Measurements from ENCODE around the gene BTNL2.

Gene BTNL2

GRCh38 chr6:32391505-32391904, 15.5 kb downstream of the BTNL2 start:
- no peak overlapping the region for H2AFZ ChIP-seq (ENCODE audit: low read length)
- no peaks in the 10 kb centered on the region for H3K36me3 ChIP-seq (ENCODE audit: insufficient read depth, low read length)
- H3F3A ChIP-seq (ENCODE audit: low read depth) = no peaks in the 10 kb centered on the region
- no peak overlapping the region for H3K4me3 ChIP-seq (ENCODE audit: low read length, poor library complexity, severe bottlenecking)
- H3K4me2 ChIP-seq (ENCODE audit: low read depth, low read length, poor library complexity, severe bottlenecking) = no peak overlapping the region
- no peaks in the 10 kb centered on the region for H3K27me3 ChIP-seq (ENCODE audit: insufficient read depth, low read length, poor library complexity, severe bottlenecking)
- no peaks in the 10 kb centered on the region for H3K79me2 ChIP-seq (ENCODE audit: insufficient read depth, low read length)
- peaks cover 14% of the 10 kb centered on the region for H3K4me1 ChIP-seq (ENCODE audit: insufficient read depth, low read length, poor library complexity, severe bottlenecking)
- H3K9me2 ChIP-seq (replicated peaks; ENCODE audit: low read depth, low read length) = no peaks in the 10 kb centered on the region
- no peaks in the 10 kb centered on the region for H3K9me3 ChIP-seq (ENCODE audit: insufficient read depth, low read depth, low read length)
- TF ChIP-seq EZH2phosphoT487 (IDR thresholded peaks at IDR 0.05; ENCODE audit: borderline replicate concordance) (no peak), CTCF (conservative IDR thresholded peaks at IDR 0.05; ENCODE audit: low read length) (no peak)
- no peak overlapping the region for H3K9ac ChIP-seq (ENCODE audit: low read depth, low read length, poor library complexity, severe bottlenecking)
- no peaks in the 10 kb centered on the region for H4K20me1 ChIP-seq (ENCODE audit: insufficient read depth, low read length, poor library complexity, severe bottlenecking)

- Histone ChIP-seq H3K4me1 (ENCODE audit: insufficient read depth, low read length, poor library complexity, severe bottlenecking) (peaks cover 13% of the 10 kb centered on the region), H3K4me3 (ENCODE audit: low read length, poor library complexity, severe bottlenecking) (no peak overlapping the region), H3K79me2 (ENCODE audit: insufficient read depth, low read length) (no peaks in the 10 kb centered on the region), H2AFZ (ENCODE audit: low read length) (no peak overlapping the region), H3K9me2 (replicated peaks; ENCODE audit: low read depth, low read length) (no peaks in the 10 kb centered on the region), H4K20me1 (ENCODE audit: insufficient read depth, low read length, poor library complexity, severe bottlenecking) (no peaks in the 10 kb centered on the region), H3K27me3 (ENCODE audit: insufficient read depth, low read length, poor library complexity, severe bottlenecking) (no peaks in the 10 kb centered on the region), H3K9me3 (ENCODE audit: insufficient read depth, low read depth, low read length) (no peaks in the 10 kb centered on the region), H3F3A (ENCODE audit: low read depth) (no peaks in the 10 kb centered on the region), H3K9ac (ENCODE audit: low read depth, low read length, poor library complexity, severe bottlenecking) (no peak overlapping the region), H3K4me2 (ENCODE audit: low read depth, low read length, poor library complexity, severe bottlenecking) (no peak overlapping the region), H3K36me3 (ENCODE audit: insufficient read depth, low read length) (no peaks in the 10 kb centered on the region)
- TF ChIP-seq EZH2phosphoT487 (IDR thresholded peaks at IDR 0.05; ENCODE audit: borderline replicate concordance) (no peak), CTCF (conservative IDR thresholded peaks at IDR 0.05; ENCODE audit: low read length) (no peak)
Observed at GRCh38 chr6:32387589-32388340, 19.2 kb downstream of the BTNL2 start.

GRCh38 chr6:32386040-32386439, 20.9 kb downstream of the BTNL2 start:
- TF ChIP-seq CTCF (conservative IDR thresholded peaks at IDR 0.05; ENCODE audit: low read length) (no peak), EZH2phosphoT487 (IDR thresholded peaks at IDR 0.05; ENCODE audit: borderline replicate concordance) (no peak)
- Histone ChIP-seq H3K4me2 (ENCODE audit: low read depth, low read length, poor library complexity, severe bottlenecking) (no peak overlapping the region), H3F3A (ENCODE audit: low read depth) (no peaks in the 10 kb centered on the region), H4K20me1 (ENCODE audit: insufficient read depth, low read length, poor library complexity, severe bottlenecking) (no peaks in the 10 kb centered on the region), H3K79me2 (ENCODE audit: insufficient read depth, low read length) (no peaks in the 10 kb centered on the region), H3K9ac (ENCODE audit: low read depth, low read length, poor library complexity, severe bottlenecking) (no peak overlapping the region), H3K36me3 (ENCODE audit: insufficient read depth, low read length) (no peaks in the 10 kb centered on the region), H3K27me3 (ENCODE audit: insufficient read depth, low read length, poor library complexity, severe bottlenecking) (no peaks in the 10 kb centered on the region), H3K9me3 (ENCODE audit: insufficient read depth, low read depth, low read length) (no peaks in the 10 kb centered on the region), H3K4me1 (ENCODE audit: insufficient read depth, low read length, poor library complexity, severe bottlenecking) (peaks cover 22% of the 10 kb centered on the region), H3K4me3 (ENCODE audit: low read length, poor library complexity, severe bottlenecking) (no peak overlapping the region), H2AFZ (ENCODE audit: low read length) (no peak overlapping the region), H3K9me2 (replicated peaks; ENCODE audit: low read depth, low read length) (no peaks in the 10 kb centered on the region)

All from Loucy (cell line).